PC-3 (cell line): ENCODE results near the gene ARHGAP15.
A peak's percentile ranks its signal among the peaks of the same experiment; 100 is the strongest.

Experiments
- EZH2 ChIP-seq: fragments of 300-600 bp; sonication (generic); IDR thresholded peaks from one replicate; pipeline ENCODE4 v1.6.1; 2017; ENCODE audit warnings: antibody characterized with exemption, mild to moderate bottlenecking, low read length; ENCODE audit not compliant: unreplicated experiment
- TF ChIP-seq, protein P1 (sequence below): fragments of 300-600 bp; sonication (generic); conservative IDR thresholded peaks from 2 replicates; pipeline ENCODE4 v1.5.1; 2017; ENCODE audit warnings: antibody characterized with exemption, low read depth, mild to moderate bottlenecking, low read length

DNA sequence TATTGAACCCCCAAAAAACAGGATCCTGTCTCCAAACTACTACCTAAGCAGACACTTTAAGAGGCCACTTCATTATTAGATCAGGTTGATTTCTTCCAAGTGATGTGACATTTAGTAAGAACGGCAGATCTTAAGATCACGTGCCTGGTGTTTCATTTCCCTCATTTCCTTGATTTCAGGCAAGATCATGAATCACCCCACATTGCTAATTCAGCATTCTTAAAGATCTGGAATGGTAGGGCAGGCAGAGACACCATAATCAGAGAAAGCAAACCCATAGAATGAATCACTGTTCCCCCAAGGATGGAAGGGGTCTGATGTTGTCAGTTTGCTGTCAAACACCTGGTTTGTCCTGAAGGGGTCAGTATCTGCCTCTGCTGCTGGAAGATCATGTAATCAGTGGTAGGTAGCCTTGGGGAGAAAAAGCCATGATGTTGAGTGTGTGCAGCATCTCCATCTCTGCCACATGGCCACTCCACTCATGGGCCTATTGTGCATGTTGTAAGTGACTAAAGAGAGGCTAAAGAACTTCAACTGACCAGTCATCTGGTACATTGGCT is 133.9 kb downstream of the ARHGAP15 start:
- TF ChIP-seq, protein P1, sequence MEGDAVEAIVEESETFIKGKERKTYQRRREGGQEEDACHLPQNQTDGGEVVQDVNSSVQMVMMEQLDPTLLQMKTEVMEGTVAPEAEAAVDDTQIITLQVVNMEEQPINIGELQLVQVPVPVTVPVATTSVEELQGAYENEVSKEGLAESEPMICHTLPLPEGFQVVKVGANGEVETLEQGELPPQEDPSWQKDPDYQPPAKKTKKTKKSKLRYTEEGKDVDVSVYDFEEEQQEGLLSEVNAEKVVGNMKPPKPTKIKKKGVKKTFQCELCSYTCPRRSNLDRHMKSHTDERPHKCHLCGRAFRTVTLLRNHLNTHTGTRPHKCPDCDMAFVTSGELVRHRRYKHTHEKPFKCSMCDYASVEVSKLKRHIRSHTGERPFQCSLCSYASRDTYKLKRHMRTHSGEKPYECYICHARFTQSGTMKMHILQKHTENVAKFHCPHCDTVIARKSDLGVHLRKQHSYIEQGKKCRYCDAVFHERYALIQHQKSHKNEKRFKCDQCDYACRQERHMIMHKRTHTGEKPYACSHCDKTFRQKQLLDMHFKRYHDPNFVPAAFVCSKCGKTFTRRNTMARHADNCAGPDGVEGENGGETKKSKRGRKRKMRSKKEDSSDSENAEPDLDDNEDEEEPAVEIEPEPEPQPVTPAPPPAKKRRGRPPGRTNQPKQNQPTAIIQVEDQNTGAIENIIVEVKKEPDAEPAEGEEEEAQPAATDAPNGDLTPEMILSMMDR, result peak; percentile 44; the same call in 1 of the 2 replicates
- TF ChIP-seq EZH2, result no peak
